HG03520 (cell line): ENCODE results near the gene TMEM209.
"Not testable (repeated sequence)": the region's sequence is repeated elsewhere in the genome, so short reads cannot be mapped to it uniquely, and the experiment has no call there.

Experiments
- ATAC-seq: cut with Tn5 transposase; IDR thresholded peaks from one replicate; pipeline ENCODE4 v1.9.1; 2021; ENCODE audit warnings: mild to moderate bottlenecking, moderate library complexity; ENCODE audit not compliant: unreplicated experiment

The TMEM209 gene

GRCh38 chr7:130174237-130174959, 30.8 kb downstream of the TMEM209 start:
- ATAC-seq: no peak

- ATAC-seq: no peak
These were observed 43.0 kb downstream of the TMEM209 start for GRCh38 chr7:130162196-130162595.

DNA sequence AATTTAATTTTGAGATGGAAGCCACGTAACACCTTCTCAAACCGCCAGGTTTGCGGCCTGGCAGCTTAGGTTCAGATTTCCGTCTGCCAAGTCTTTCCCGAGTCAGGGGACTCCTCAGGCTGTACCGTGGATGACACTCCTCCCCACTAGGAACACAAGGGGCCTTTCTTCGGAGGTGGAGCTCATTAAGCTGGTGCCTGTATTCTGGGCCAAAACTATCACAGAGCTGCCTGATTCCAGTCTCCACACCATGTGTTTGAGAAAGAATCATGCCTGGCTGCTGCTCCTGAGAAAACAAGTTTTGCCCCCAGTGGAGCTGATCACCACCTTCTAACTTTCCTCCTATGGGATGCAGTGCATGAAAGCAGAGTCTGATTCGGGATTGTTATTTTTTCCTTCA, 44.8 kb downstream of the TMEM209 start:
- ATAC-seq: no peak

- ATAC-seq: no peak
These were observed 45.2 kb downstream of the TMEM209 start for GRCh38 chr7:130160023-130160422.

DNA sequence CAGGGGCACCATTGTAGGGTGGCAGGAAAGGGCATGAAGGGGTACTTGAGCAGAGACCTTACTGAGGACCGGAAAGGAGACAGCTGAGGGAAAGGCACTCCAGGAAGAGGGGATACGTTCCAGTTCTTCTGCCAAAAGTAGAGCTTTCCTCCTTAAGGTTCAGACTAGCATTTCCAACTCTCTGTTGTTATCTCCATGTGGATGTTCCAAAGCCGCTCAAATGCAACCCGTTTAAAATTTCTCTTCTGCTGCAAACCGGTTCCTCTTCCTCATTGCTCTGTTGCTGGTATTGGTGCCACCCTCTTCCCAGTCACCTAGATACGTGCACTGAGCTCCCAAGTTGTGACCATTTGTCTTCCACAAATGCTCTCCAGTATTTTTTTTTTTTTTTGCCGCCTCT, 47.5 kb downstream of the TMEM209 start:
- ATAC-seq: no peak

DNA sequence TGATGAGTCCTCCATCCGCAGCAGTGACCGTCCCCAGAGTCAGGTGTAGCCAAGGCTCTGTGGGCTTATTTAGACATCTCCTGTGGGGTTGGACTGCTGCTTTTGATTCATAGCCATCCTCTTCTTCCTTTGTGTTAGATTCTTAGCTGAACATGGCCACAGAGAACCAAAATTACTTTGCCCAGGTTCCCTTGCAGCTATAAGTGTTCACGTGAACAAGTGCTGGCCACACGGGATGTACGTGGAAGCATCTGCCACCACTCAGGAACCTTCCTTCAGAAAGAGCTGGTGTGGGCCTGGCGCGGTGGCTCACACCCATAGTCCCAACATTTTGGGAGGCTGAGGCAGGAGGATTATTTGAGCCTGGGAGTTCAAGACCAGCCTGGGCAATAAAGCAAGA, 49.1 kb downstream of the TMEM209 start:
- no peak for ATAC-seq

DNA sequence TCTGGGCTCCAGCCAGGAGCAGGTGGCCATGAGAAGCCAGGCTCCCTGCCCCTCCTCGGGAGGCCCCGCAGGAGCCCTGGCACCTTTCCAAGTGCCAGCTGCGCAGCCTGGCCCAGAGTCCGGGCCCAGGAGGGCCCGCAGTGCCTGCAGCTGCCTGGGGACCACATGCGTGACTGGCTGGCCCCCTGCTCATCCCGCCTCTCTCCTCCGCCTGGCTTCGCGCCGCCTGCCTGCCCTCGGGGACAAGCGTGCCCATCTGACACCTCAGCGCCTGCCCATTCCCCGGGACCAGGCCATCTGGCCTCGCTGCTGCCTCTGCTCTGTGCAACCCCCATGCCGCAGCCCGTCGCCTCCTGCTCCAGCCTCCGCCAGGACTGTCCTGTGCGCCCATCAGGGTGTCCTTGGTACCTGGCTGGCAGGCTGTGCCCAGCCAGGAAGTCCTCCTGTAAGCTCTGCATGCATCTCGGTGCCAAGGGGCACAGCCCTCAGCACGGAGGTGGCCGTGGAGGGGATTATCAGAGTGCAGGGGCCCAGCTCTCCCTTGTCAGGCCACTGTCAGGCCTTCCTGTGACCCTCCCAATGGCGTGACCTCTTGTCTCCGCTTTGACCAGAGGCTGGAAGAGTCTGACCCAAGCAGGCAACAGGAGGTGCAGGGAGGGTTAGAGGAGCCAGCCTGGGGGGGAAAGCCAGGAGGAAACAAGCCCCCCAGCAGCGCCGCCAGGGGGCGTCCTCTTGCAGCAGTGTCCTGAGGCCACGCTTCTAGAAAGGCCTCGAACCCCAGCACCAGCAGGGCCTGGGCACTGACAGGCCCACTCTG, 50.5 kb downstream of the TMEM209 start:
- no peak for ATAC-seq

GRCh38 chr7:130154131-130154500, 51.1 kb downstream of the TMEM209 start:
- no peak for ATAC-seq

GRCh38 chr7:130153211-130153908, 51.8 kb downstream of the TMEM209 start:
- no peak for ATAC-seq

DNA sequence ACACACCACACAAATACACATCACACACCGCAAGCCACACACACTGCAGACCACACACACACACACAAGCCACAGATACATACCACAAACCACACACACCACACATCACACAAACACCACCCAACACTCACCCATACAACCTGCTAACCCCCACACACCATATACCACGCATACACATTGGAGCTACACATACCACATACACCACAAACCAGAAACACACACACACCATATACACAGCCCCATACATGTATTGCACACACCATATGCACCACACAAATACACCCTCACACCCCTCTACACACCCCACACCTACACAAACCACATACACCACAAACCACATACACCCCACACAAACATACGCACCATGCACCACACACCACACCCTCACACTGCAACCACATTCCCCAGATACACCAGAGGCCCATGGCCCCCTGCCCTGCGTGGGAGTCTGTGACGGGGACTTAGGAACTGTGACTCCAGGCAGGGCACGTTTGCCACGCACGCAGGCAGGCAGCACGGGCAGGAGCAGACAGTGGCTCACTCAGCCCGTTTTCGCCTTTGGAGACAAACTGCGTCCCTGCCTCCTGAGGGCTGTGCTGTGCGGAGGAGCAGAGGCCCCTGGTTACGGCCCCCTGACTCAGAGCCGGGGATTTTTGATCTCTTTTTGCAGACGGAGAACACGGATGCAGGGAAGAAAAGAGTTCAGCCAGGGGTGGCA, 52.6 kb downstream of the TMEM209 start:
- no peak for ATAC-seq

GRCh38 chr7:130151591-130152492, 53.4 kb downstream of the TMEM209 start:
- no peak for ATAC-seq

DNA sequence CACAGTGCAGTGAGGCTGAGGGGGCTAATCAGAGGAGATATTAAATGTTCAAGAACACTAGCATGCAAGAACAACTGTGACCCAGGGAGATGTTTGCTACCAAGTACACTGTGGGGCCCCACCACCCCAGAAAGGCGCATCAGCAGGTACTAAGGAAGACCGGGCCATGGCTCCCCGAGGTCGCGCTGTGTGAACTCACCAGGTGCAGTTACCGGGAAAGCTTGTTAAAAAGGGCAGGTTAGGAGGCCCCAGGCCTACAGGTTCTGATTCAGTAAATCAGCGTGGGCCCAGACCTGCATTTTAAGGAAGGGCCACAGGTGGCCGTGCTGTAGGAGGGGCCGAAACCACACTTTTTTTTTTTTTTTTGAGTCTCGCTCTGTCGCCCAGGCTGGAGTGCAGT, 54.6 kb downstream of the TMEM209 start:
- no peak for ATAC-seq

GRCh38 chr7:130149281-130150139, 55.7 kb downstream of the TMEM209 start:
- no peak for ATAC-seq

- ATAC-seq: no peak
These were observed 56.6 kb downstream of the TMEM209 start for GRCh38 chr7:130148561-130148960.

GRCh38 chr7:130147710-130148325, 57.4 kb downstream of the TMEM209 start:
- ATAC-seq: no peak

- no peak for ATAC-seq
These were observed 58.4 kb downstream of the TMEM209 start for GRCh38 chr7:130146693-130147405.

DNA sequence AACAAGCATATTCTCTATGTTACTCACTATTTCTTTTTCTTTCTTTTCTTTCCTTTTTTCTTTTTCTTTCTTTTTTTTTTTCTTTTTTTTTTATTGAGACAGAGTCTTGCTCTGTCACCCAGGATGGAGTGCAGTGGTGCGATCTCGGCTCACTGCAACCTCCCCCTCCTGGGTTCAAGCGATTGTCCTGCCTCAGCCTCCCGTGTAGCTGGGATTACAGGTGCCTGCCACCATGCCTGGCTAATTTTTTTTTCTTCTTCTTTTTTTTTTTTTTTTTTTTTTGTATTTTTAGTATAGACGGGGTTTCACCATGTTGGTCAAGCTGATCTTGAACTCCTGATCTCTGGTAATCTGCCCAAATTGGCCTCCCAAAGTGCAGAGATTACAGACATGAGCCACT, 59.1 kb downstream of the TMEM209 start:
- ATAC-seq: not testable (repeated sequence)
